GM18868 (cell line): ENCODE measurements around the gene RMRP.
A peak's percentile ranks its signal among the peaks of the same experiment; 100 is the strongest.

Experiments used
- ATAC-seq: cut with Tn5 transposase; IDR thresholded peaks from one replicate; pipeline ENCODE4 v1.9.1; 2021; ENCODE audit warnings: mild to moderate bottlenecking, moderate library complexity; ENCODE audit not compliant: unreplicated experiment

RMRP gene

GRCh38 chr9:35657546-35658136 lies at the start of gene RMRP:
RMRP (minus strand) TSS chr9:35658019.
- ATAC-seq, result peak; percentile 91

- no peak for ATAC-seq
Measured at GRCh38 chr9:35706951-35707350, 49.1 kb upstream of the RMRP start.

- no peak for ATAC-seq
Measured at GRCh38 chr9:35705836-35706430, 48.1 kb upstream of the RMRP start.

GRCh38 chr9:35705372-35705771 lies 47.6 kb upstream of the RMRP start:
- no peak for ATAC-seq

GRCh38 chr9:35703906-35704672 lies 46.3 kb upstream of the RMRP start:
- ATAC-seq, result no peak

GRCh38 chr9:35702696-35703095 lies 44.9 kb upstream of the RMRP start:
- no peak for ATAC-seq

- no peak for ATAC-seq
Measured at GRCh38 chr9:35700942-35701341, 43.1 kb upstream of the RMRP start.

- no peak for ATAC-seq
Measured at GRCh38 chr9:35700031-35700430, 42.2 kb upstream of the RMRP start.

GRCh38 chr9:35698231-35698630 lies 40.4 kb upstream of the RMRP start:
- ATAC-seq, result no peak

- no peak for ATAC-seq
Measured at GRCh38 chr9:35697486-35697885, 39.7 kb upstream of the RMRP start.

- peak; percentile 74 for ATAC-seq
Measured at GRCh38 chr9:35696520-35697215, 38.8 kb upstream of the RMRP start.

GRCh38 chr9:35695943-35696401 lies 38.2 kb upstream of the RMRP start:
- no peak for ATAC-seq

- ATAC-seq, result no peak
Measured at GRCh38 chr9:35691757-35692301, 34.0 kb upstream of the RMRP start.

GRCh38 chr9:35691334-35691650 lies 33.5 kb upstream of the RMRP start:
- ATAC-seq, result no peak

- ATAC-seq, result no peak
Measured at GRCh38 chr9:35690614-35691333, 33.0 kb upstream of the RMRP start.

- ATAC-seq, result no peak
Measured at GRCh38 chr9:35690294-35690613, 32.4 kb upstream of the RMRP start.

- ATAC-seq, result no peak
Measured at GRCh38 chr9:35689542-35690293, 31.9 kb upstream of the RMRP start, which contains the start of gene TPM2. TPM2 (minus strand) TSS chr9:35689925; CDS start chr9:35689817, 108 bp downstream.

GRCh38 chr9:35688558-35689541 lies 31.0 kb upstream of the RMRP start:
- no peak for ATAC-seq
